ENCODE results near the gene RAD51B.
"Not testable (repeated sequence)": the region's sequence is repeated elsewhere in the genome, so short reads cannot be mapped to it uniquely, and the experiment has no call there.

The RAD51B gene

DNA sequence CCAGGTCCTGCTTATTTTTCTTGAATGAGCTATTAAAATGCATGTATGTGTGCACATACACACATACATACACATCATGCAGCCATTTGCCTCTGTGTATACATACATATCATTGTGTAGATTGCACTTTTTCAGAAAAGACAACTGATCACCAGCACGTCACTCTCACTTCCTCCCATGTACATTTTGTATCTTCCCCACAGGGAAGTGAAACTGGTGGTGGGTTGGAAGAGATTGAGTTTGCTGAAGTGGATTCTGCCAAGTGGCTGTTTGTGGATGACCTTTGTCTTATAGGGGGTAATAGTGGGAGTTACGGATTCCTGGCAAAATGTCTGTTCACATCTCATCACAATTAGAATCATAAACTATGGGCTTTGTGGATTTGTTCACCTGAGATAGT lies 448.6 kb downstream of the RAD51B start:
- peak in 6 of 56 donors; percentile 4 to 26 (median 8) for DNase-seq

DNA sequence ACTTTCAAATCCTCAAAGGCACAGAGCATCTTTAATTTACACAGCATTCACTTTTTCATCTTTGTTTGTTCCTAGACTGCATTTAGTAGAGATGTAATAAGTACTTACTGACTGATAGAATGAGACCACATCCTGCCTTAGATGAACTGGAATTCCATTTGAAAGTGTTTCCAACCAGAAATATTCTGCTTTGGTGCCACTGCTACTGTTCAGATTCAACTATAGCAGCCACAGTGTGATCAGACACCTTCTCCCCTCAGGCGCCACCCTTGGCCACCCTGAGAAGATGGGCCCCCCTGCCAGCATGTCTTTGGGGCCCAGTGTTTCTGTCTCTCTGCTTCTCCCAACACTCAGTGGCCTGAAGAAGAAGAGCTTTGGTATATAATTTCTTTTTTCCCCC lies 449.1 kb downstream of the RAD51B start:
- no peak for DNase-seq

DNA sequence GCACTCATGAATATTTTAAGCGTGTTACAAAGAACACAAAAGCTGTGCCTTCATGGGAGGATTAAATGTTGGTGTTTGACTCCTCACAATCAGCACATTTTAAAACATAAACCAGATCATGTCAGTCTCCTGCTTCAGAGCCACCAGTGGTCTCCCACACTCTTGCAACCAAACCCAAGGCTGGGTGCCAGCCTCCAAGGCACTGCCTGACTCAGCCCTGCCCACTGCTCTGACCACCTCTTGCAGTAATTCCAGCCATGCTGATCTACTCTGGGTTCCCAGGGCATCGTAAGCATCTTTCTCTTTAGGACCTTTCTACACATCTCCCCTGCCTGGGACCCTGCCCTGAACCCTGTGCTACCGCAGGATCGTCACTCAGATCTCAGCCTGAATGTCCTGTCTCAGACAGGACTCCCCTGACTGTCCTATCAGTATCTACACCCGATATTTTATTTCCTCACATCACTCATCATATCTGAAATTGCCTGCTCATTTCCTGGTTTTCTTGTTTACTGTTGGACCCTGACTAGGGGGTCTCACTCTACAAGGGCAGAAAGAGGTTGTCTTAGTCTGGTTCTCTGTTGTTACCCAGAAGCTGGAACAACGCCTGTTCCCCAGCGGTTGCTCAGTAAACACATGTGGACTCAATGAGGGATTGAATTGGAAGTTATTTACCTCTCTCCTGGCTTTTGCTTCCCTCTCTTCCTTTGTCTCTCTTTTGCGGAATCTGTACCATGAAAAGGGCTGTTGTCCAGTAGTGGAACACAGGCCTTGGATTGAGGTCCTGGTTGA lies 449.8 kb downstream of the RAD51B start:
- no peak for DNase-seq

DNA sequence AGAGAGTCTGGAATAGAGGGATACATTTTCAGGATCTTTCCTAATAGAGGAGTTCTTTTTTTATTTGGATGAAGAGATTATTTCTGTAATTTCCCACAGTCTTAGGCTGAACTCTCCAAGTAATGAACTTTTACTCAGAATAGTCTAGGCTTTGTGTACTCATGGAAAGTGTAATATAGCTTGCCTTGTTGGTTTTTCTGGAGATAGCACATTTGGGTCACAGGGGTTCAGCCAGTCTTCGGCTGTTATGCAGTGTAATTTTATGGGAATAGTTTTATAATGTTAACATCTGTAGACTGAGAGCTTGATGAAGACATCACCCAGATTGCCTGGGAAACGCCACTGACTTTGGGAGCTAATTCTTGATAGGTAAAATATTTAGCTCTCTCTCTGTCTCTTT lies 450.8 kb downstream of the RAD51B start:
- no peak for DNase-seq

DNA sequence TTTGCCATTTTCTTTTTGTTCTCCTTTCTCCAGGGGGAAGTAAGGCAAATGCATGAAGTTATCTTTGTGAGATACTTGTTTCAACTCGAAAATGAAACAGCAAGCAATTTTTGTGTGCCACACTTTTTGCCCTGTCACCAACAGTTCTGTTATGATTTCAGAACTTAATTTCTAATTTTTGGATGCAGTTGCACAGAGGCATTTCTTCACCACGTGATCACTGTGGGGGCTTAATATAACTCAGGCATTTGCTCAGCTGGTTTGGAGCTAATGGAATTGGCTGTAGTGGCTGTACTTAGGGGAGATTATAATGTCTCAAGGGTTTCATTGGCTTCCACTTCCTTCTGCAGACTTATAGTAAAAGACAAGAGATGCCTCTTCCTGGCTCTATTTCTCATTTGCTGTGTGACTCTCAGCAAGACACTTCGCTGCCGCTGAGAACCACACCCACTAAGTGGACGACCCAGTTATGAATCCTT lies 452.4 kb downstream of the RAD51B start:
- DNase-seq = no peak

DNA sequence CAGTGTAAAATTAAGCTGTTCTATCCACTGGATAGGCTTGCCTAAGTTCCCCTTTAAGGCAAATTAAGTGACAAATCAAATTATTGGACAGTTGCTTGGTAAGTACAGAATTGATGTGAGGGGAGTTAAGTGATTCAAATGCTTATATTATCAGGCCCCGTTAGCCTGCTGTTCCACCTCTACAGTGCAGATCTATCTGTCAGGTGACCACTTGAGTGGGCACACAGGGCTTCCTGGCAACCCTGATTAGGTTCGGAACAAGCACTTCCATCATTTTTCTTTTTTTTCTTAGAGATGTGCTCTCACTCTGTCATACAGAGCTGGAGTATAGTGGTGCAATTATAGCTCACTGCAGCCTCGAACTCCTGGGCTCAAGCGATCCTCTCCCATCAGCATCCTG lies 453.8 kb downstream of the RAD51B start:
- DNase-seq = no peak

DNA sequence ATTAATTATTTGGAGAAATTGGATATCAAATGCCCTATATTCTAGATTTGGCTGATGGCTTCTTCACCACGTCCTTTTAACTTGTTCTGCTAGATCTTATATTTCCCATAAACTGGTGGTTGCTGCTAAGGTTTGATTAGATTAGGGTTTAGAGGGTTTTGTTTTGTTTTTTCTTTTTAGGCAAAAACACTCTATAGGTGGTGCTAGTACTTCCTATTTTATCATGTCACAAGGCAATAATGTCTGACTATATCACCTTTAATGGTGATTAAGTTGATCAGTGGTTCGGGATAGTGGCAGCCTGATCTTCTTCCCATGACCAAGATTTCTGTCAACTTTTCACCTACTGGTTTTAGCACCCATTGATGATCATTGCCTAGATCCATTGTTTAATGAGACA lies 455.1 kb downstream of the RAD51B start:
- no peak for DNase-seq

DNA sequence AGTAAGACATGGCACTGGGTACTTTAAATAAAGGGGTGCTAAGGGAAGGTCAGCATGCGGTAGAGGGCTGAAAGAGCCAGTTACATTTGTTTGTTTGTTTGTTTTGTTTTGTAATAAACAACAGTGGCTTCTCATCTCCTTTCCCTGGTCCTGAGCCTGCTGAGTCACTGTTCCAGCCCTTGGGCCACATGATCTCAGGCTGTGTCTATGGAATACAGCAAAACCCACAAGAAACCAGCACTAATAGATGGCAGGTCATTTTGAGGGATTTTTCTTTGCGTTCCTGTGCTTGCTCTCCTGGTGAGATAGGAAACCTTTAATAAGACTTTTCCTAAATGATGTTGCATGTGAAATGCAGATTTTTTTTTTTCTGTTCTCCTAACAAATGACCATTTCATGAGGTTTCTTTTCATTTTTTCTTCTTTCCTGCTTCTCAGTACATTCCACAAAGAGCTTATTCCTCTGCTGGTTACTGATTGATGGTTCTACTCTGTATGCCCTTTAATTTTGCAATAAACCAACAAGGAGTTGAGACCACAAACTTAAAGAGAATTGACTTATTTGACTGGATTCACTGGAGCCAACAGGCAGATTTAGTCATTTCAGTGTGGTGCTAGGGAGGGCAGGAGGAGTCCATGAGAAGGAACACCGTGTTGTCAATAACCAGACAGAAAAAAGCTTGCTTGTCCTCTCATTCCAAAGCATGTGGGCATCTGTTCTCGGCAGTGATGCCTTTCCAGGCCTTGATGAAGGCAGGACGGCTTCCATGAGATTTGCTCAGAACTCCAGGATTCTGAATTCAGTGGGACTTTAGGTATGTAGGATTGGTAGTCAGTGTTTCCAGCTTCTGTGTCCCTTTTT lies 459.2 kb downstream of the RAD51B start:
- DNase-seq = peak in 3 of 56 donors; percentile 8 to 13 (median 11)

DNA sequence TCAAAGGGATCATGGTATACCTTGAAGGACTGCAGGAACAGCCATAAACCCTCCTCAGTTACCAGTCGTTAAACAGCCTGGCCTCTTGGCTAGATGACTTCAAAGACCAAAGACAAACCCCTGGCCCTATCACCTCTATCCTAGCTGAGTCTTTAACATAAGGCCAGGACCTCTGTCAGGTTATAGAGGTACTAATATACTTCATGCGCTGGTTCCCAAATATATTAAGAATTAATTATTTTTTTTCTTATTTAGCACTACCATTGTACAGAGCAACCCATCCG lies 459.8 kb downstream of the RAD51B start:
- no peak for DNase-seq

DNA sequence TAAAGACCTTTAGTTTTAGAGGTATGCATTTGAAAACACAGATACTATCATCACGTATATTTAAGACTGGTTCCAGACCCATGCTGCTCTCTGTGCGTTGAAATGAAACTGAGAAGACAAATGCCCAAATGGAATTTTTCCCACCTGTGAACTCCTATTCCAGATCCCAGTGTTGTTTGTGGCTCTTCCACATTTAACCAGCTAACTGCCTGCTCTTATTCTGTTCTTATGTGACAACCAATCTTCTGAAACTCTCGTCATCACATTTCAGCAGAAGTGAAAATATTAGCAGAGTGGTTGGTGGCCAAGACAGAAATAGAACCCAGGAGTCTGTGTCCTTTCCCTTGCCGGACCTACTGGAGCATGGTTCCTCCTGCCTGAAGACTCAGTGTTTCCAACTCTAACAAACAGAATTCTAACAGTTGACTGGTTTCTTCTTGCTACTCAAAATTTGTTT lies 460.2 kb downstream of the RAD51B start:
- DNase-seq = no peak

DNA sequence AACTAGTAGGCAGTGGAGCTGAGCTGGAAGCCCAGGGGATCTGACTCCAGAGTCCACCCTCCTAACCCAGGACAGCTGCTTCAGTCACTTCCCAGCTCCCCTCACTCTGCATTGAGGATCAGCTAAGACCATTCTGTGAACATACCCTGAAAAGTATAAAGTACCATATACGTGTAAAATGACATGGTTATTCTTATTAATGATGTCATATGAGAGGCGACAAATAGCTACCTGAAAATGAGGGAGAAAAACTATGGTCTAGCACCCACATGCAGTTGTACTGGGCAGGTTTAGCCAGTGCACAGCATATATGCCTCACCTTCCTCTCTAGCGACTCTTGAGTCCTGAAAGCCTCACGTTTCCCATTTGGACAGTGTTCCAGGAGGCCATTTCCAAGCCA lies 461.9 kb downstream of the RAD51B start:
- no peak for DNase-seq

DNA sequence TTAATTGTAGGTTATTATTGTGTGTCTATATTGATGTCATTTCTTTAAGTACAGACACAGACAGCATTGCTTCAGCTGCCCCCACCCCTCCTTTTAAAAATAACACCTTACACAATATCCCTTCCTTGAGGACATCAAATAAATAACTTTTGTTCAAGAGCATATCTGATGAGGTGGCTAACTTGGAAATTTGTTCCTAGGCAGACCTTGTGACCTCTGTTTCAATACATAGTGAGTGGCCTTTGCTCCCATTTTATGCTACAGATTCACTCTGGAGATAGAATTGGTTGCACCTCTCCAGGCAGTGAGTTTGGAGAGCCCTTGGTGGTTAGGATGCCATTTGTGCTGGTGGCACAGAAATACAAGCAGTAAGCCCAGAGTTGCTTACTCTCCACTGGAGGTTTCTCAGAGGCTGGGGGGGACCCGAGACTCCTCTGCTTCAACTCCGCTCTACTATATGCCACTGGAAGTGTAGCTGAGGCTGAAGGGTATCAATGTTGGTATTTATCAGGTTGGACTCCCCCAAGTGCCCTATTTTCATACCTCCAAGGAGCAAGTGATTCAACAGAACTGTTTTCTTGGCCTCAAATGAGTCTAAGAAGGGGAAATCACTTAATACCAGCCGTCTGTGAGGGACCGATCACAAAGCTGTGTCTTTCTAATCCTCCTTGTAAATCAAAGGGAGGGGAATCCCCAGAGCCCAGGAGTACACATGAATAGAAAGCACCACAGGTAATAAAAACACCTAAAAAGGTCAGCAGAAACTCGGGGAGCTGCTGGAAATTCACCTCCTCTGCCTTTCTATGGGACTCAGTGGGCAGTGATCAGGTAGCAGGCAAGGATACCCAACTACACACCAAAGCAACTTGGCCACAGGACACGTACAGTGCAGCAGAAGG lies 463.1 kb downstream of the RAD51B start:
- DNase-seq = no peak

DNA sequence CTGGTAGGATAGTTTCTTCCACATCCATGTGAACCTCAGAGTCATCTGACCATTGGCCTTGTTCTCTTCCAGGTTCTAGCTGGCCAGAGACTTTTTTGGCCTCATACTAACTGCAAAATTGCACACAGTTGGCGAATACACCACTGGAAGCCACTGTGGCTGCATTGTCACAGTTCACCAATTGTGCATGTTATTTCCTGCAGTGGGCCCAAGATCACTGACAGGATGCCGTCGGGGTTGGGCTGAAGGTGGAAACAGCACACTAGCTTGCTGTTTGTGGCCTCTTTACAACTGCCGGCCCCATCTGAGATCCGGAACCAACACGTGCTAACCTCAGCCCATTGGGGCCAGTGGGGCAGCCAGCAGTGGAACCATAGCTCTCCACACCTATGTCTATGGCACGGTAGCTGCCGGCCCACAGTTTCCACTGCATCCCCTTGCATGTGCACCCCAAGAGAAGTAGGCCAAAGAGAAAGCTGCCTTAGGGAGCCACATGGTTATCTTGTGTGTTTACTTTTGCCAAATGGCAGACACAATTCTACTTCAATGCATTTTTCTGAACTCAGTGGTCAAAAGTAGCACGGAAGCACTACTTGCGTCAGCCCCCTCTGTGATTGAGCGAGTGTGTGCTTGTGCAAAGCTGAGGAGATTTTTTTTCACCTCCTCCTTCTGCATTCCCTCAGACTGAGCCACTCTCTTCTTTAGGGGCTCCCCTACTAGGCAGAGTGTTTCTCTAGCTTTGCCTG lies 464.0 kb downstream of the RAD51B start:
- no peak for DNase-seq

DNA sequence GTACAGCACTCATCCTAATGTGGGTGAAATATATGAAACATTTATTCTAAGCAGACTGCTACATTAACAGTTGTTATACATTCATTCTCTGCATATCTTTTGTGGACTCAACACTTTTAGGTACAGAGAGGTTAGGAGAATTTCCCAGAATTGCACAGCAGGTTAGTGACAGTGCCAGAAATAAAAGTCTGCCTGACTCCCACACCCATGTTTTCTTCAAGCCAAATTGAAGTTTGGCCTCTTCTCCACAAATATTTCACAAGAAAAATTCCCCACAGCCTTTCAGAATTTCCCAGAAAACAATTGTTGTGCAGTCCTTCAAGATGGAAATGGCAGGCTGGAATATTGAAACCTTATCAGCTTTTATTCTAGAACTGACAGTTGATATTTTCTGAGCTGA lies 464.8 kb downstream of the RAD51B start:
- DNase-seq = no peak

DNA sequence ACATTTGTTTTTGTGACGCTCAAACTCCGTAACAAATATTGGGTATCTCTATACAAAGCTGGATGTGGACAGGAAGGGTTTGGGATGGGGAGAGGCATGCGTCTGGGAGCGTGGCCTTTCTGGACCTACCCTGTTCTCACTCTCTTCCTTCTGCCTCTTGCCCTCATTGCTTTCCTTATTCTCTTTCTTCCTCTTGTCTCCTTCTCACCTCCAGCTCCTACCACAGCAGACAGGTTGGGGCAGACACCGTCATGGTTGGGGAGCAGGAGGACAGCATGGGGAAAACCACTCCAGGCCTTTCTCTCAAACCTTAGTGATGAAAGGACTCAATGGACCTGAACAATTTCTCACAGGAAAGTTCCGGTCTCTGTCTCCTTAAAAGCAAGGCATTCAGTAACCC lies 465.3 kb downstream of the RAD51B start:
- DNase-seq = no peak

DNA sequence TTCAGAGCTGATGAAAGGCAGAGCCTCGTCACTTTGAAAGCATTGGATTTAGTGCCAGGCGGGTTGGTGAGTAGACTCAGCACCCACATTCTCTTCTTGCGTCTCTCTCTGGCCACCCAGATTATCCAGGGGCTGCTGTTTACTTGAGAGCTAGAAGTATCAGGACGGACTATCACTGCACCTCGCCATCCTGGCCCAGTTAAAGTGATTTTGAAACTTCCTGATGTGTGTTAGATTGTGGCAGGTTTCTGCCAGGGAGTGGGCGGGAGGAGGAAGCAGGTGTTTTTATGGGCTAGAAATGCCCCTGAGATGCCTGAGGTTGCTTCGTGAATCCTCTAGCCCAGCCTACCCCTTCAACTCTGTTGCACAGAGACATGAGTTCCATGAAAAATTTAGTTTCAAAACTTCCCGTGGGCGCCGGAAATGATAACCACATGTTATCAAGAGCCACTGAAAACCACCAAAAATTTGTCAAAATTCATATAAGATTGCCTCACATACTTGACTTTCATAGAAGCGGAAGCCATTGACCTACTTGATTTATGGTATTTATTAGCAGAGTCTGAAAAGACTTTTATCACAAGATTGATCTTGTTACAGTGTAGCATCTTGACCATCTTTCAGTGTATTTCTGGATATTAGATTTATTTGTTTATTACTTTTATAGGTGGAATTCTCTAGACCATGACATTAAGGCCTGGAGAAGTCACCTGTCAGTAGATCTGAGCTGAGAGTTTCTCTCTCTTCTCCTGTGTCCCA lies 466.0 kb downstream of the RAD51B start:
- DNase-seq = no peak

DNA sequence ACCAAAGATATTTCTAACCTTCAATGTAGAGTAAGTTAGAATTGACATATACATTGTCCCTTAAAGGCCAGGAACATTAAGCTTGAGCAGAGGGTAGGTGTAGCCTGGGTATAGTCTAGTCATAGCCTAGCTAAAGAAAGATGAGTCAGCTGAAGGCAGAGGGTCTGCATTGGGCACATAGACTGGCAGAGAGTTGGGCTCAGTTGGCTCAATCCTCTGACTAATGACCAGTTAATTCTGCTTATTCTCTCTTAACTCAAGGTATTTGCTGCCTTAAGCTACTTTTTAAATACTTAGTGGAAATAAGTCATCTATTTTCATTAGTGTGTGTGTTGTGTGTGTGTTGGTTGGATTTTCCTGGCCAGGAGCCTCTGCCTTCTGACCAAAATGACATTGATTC lies 467.1 kb downstream of the RAD51B start:
- no peak for DNase-seq

DNA sequence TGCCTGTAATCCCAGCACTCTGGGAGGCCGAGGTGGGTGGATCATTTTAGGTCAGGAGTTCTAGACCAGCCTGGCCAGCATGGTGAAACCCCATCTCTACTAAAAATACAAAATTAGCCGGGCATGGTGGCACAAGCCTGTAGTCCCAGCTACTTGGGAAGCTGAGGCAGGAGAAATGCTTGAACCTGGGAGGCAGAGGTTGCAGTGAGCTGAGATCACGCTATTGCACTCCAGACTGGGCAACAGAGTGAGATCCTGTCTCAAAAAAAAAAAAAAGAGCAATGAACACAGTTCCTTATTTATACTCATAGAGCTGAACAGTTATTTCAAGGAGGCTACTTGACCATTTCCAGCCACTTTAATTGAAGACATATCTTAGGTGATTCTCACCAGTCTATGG lies 469.9 kb downstream of the RAD51B start:
- not testable (repeated sequence) for DNase-seq

DNA sequence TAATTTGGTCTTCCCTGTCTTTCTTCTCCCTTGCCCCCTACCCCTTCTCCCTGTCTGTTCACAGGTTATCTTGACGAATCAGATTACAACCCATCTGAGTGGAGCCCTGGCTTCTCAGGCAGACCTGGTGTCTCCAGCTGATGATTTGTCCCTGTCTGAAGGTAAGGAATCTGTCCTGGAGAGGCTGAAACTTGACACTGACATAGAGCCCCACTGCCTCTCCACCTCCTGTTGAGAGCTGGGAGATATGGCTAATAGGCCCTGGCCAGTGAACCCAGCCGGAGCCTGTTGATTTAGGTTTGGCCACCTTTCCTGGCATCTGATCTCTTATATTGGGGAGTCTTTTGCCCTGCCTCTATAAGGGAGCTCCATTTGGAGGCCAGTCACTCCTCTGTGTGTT lies 472.2 kb downstream of the RAD51B start:
- no peak for DNase-seq
